WTC11 (cell line): ENCODE measurements around the gene CRCP.

Source experiments
- CREB1 ChIP-seq: sonication (generic); formaldehyde crosslinking; IDR thresholded peaks from 2 replicates; pipeline ENCODE4 v1.8.0; 2023; ENCODE audit warnings: mild to moderate bottlenecking, missing genetic modification reagents
- ETV6 ChIP-seq: sonication (generic); formaldehyde crosslinking; IDR thresholded peaks from 2 replicates; pipeline ENCODE4 v1.8.1; 2022; ENCODE audit warnings: mild to moderate bottlenecking, missing genetic modification reagents
- RELA ChIP-seq: sonication (generic); formaldehyde crosslinking; IDR thresholded peaks from 2 replicates; pipeline ENCODE4 v1.8.1; 2022; ENCODE audit warnings: missing genetic modification reagents, mild to moderate bottlenecking, borderline replicate concordance
- SP1 ChIP-seq: sonication (generic); formaldehyde crosslinking; conservative IDR thresholded peaks from 2 replicates; pipeline ENCODE4 v1.8.1; 2022; ENCODE audit warnings: missing genetic modification reagents
- ZBTB21 ChIP-seq: sonication (generic); formaldehyde crosslinking; IDR thresholded peaks from 2 replicates; pipeline ENCODE4 v1.8.1; 2023; ENCODE audit warnings: mild to moderate bottlenecking, missing genetic modification reagents, borderline replicate concordance
- TF ChIP-seq, protein P1 (sequence below): sonication (generic); formaldehyde crosslinking; IDR thresholded peaks from 2 replicates; pipeline ENCODE4 v1.8.0; 2022; ENCODE audit warnings: mild to moderate bottlenecking, missing genetic modification reagents
- TF ChIP-seq, protein P2 (sequence below): fragments of 200-600 bp; IDR thresholded peaks from 2 replicates; pipeline ENCODE4 v1.8.0; 2022; ENCODE audit warnings: antibody characterized with exemption
- TF ChIP-seq, protein P3 (sequence below): sonication (generic); formaldehyde crosslinking; IDR thresholded peaks from 2 replicates; pipeline ENCODE4 v1.8.1; 2022; ENCODE audit warnings: low read depth, missing genetic modification reagents, borderline replicate concordance
- TF ChIP-seq, protein P4 (sequence below): sonication (generic); formaldehyde crosslinking; IDR thresholded peaks from 2 replicates; pipeline ENCODE4 v1.8.1; 2022; ENCODE audit warnings: mild to moderate bottlenecking, missing genetic modification reagents, moderate library complexity, borderline replicate concordance
- TF ChIP-seq, protein P5 (sequence below): sonication (generic); formaldehyde crosslinking; IDR thresholded peaks from 2 replicates; pipeline ENCODE4 v1.8.1; 2022; ENCODE audit warnings: low read depth, mild to moderate bottlenecking, moderate library complexity, missing genetic modification reagents, borderline replicate concordance
- TF ChIP-seq, protein P6 (sequence below): sonication (generic); formaldehyde crosslinking; IDR thresholded peaks from 2 replicates; pipeline ENCODE4 v1.8.0; 2022; ENCODE audit warnings: mild to moderate bottlenecking, missing genetic modification reagents
- TF ChIP-seq, protein P7 (sequence below): sonication (generic); formaldehyde crosslinking; conservative IDR thresholded peaks from 2 replicates; pipeline ENCODE4 v1.8.1; 2022; ENCODE audit warnings: mild to moderate bottlenecking, missing genetic modification reagents

DNA sequence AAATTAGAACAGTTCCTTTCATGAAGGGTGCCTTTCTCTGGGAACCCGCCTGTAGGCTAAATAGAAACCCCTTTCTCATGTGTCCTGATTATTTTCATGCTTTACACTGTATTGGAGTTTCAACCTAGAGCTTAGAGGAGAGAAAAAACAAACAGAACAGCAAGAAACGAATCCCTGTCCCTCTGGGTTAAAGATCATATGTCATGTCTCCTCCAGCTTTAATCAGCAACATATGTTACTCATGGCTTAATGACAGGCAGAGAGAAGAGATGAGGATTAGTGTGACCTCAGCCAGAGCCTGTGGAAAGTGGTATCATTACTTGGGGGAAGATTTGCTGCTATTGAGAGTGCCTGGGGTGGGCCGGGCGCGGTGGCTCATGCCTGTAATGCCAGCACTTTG lies 32.1 kb downstream of the CRCP start:
- TF ChIP-seq, protein P1, sequence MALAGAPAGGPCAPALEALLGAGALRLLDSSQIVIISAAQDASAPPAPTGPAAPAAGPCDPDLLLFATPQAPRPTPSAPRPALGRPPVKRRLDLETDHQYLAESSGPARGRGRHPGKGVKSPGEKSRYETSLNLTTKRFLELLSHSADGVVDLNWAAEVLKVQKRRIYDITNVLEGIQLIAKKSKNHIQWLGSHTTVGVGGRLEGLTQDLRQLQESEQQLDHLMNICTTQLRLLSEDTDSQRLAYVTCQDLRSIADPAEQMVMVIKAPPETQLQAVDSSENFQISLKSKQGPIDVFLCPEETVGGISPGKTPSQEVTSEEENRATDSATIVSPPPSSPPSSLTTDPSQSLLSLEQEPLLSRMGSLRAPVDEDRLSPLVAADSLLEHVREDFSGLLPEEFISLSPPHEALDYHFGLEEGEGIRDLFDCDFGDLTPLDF (CRISPR knock-in tag), result no peak
- TF ChIP-seq, protein P2, sequence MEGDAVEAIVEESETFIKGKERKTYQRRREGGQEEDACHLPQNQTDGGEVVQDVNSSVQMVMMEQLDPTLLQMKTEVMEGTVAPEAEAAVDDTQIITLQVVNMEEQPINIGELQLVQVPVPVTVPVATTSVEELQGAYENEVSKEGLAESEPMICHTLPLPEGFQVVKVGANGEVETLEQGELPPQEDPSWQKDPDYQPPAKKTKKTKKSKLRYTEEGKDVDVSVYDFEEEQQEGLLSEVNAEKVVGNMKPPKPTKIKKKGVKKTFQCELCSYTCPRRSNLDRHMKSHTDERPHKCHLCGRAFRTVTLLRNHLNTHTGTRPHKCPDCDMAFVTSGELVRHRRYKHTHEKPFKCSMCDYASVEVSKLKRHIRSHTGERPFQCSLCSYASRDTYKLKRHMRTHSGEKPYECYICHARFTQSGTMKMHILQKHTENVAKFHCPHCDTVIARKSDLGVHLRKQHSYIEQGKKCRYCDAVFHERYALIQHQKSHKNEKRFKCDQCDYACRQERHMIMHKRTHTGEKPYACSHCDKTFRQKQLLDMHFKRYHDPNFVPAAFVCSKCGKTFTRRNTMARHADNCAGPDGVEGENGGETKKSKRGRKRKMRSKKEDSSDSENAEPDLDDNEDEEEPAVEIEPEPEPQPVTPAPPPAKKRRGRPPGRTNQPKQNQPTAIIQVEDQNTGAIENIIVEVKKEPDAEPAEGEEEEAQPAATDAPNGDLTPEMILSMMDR, result no peak
- TF ChIP-seq, protein P3, sequence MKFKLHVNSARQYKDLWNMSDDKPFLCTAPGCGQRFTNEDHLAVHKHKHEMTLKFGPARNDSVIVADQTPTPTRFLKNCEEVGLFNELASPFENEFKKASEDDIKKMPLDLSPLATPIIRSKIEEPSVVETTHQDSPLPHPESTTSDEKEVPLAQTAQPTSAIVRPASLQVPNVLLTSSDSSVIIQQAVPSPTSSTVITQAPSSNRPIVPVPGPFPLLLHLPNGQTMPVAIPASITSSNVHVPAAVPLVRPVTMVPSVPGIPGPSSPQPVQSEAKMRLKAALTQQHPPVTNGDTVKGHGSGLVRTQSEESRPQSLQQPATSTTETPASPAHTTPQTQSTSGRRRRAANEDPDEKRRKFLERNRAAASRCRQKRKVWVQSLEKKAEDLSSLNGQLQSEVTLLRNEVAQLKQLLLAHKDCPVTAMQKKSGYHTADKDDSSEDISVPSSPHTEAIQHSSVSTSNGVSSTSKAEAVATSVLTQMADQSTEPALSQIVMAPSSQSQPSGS (CRISPR knock-in tag), result no peak
- TF ChIP-seq, protein P4, sequence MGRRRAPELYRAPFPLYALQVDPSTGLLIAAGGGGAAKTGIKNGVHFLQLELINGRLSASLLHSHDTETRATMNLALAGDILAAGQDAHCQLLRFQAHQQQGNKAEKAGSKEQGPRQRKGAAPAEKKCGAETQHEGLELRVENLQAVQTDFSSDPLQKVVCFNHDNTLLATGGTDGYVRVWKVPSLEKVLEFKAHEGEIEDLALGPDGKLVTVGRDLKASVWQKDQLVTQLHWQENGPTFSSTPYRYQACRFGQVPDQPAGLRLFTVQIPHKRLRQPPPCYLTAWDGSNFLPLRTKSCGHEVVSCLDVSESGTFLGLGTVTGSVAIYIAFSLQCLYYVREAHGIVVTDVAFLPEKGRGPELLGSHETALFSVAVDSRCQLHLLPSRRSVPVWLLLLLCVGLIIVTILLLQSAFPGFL (CRISPR knock-in tag), result no peak
- TF ChIP-seq, protein P5, sequence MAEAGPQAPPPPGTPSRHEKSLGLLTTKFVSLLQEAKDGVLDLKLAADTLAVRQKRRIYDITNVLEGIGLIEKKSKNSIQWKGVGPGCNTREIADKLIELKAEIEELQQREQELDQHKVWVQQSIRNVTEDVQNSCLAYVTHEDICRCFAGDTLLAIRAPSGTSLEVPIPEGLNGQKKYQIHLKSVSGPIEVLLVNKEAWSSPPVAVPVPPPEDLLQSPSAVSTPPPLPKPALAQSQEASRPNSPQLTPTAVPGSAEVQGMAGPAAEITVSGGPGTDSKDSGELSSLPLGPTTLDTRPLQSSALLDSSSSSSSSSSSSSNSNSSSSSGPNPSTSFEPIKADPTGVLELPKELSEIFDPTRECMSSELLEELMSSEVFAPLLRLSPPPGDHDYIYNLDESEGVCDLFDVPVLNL (CRISPR knock-in tag), result no peak
- TF ChIP-seq, protein P6, sequence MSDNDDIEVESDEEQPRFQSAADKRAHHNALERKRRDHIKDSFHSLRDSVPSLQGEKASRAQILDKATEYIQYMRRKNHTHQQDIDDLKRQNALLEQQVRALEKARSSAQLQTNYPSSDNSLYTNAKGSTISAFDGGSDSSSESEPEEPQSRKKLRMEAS (CRISPR knock-in tag), result no peak
- TF ChIP-seq ETV6 (no peak), ZBTB21 (CRISPR knock-in tag) (no peak), RELA (CRISPR knock-in tag) (no peak), CREB1 (CRISPR knock-in tag) (no peak), SP1 (CRISPR knock-in tag) (no peak)
- TF ChIP-seq, protein P7, sequence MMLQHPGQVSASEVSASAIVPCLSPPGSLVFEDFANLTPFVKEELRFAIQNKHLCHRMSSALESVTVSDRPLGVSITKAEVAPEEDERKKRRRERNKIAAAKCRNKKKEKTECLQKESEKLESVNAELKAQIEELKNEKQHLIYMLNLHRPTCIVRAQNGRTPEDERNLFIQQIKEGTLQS (CRISPR knock-in tag), result no peak
